SH-SY5Y (cell line): ENCODE measurements around the gene ATP6V0A4.

Source experiments
- GATA2 ChIP-seq: IDR thresholded peaks from 2 replicates; pipeline ENCODE4 v1.6.1; 2011; ENCODE audit warnings: mild to moderate bottlenecking, low read depth, low read length
- GATA3 ChIP-seq: IDR thresholded peaks from 2 replicates; pipeline ENCODE4 v1.6.1; 2011; ENCODE audit warnings: low read depth, mild to moderate bottlenecking, low read length, moderate library complexity

- TF ChIP-seq GATA2: no peak
- TF ChIP-seq GATA3: no peak
Observed at GRCh38 chr7:138695106-138695505, 102.9 kb downstream of the ATP6V0A4 start.
